Hepatocyte (in vitro differentiated cells): ENCODE results near the gene LPP.

Source experiments
- CTCF ChIP-seq: fragments of 200-600 bp; sonication (generic); IDR thresholded peaks from 2 replicates; pipeline ENCODE4 v1.5.1; 2016; ENCODE audit warnings: antibody characterized with exemption, mild to moderate bottlenecking; ENCODE audit not compliant: poor library complexity
- EZH2 ChIP-seq: fragments of 200-600 bp; sonication (generic); IDR thresholded peaks from 2 replicates; pipeline ENCODE4 v1.6.1; 2016; ENCODE audit warnings: antibody characterized with exemption, mild to moderate bottlenecking, borderline replicate concordance

- TF ChIP-seq CTCF (no peak), EZH2 (no peak)
Measured at GRCh38 chr3:188779281-188779980, 625.5 kb downstream of the LPP start.
